ENCODE data around the gene KDM6A. TPM values are rescaled to one million over a fixed set of nuclear protein-coding genes. Genes with fewer than 3 reads are reported as not detected.
"Not testable (repeated sequence)": the region's sequence is repeated elsewhere in the genome, so short reads cannot be mapped to it uniquely, and the experiment has no call there.

KDM6A gene
- total RNA-seq, 1 donor from 2014 or later: 38.4 TPM

GRCh38 chrX:44843318-44843702 is 29.7 kb upstream of the KDM6A start:
- Mint-ChIP-seq H3K9me3 (ENCODE audit: unreplicated experiment) (no peaks in the 10 kb centered on the region), H3K4me3 (ENCODE audit: unreplicated experiment) (no peak overlapping the region), H3K27me3 (ENCODE audit: unreplicated experiment) (no peaks in the 10 kb centered on the region), H3K4me1 (ENCODE audit: unreplicated experiment) (no peaks in the 10 kb centered on the region), H3K36me3 (ENCODE audit: low read depth, unreplicated experiment) (no peaks in the 10 kb centered on the region), H3K27ac (ENCODE audit: unreplicated experiment) (no peak overlapping the region)
- no peak for DNase-seq (ENCODE audit: low spot score)
- TF ChIP-seq CTCF (IDR thresholded peaks at IDR 0.05; ENCODE audit: unreplicated experiment): no peak

GRCh38 chrX:44843753-44844152 is 29.2 kb upstream of the KDM6A start, which contains the start of gene DUSP21:
Gene DUSP21 (plus strand): TSS chrX:44844021. CDS start chrX:44844133, 112 bp downstream.
- Mint-ChIP-seq H3K9me3 (ENCODE audit: unreplicated experiment) (no peaks in the 10 kb centered on the region), H3K4me3 (ENCODE audit: unreplicated experiment) (no peak within 1 kb of the TSS), H3K36me3 (ENCODE audit: low read depth, unreplicated experiment) (no peaks in the 10 kb centered on the region), H3K27me3 (ENCODE audit: unreplicated experiment) (no peaks in the 10 kb centered on the region), H3K27ac (ENCODE audit: unreplicated experiment) (no peak within 1 kb of the TSS), H3K4me1 (ENCODE audit: unreplicated experiment) (no peaks in the 10 kb centered on the region)
- no peak for DNase-seq (ENCODE audit: low spot score)
- TF ChIP-seq CTCF (IDR thresholded peaks at IDR 0.05; ENCODE audit: unreplicated experiment): no peak

GRCh38 chrX:44844204-44844603 is 28.8 kb upstream of the KDM6A start:
- no peak overlapping the region for H3K4me3 Mint-ChIP-seq (ENCODE audit: unreplicated experiment)
- H3K9me3 Mint-ChIP-seq (ENCODE audit: unreplicated experiment): no peaks in the 10 kb centered on the region
- no peak for DNase-seq (ENCODE audit: low spot score)
- H3K4me1 Mint-ChIP-seq (ENCODE audit: unreplicated experiment): no peaks in the 10 kb centered on the region
- H3K36me3 Mint-ChIP-seq (ENCODE audit: low read depth, unreplicated experiment): no peaks in the 10 kb centered on the region
- H3K27me3 Mint-ChIP-seq (ENCODE audit: unreplicated experiment): no peaks in the 10 kb centered on the region
- TF ChIP-seq CTCF (IDR thresholded peaks at IDR 0.05; ENCODE audit: unreplicated experiment): no peak
- H3K27ac Mint-ChIP-seq (ENCODE audit: unreplicated experiment): no peak overlapping the region

- H3K4me1 Mint-ChIP-seq (ENCODE audit: unreplicated experiment); H3K9me3 Mint-ChIP-seq (ENCODE audit: unreplicated experiment); DNase-seq (ENCODE audit: low spot score); H3K27me3 Mint-ChIP-seq (ENCODE audit: unreplicated experiment); H3K27ac Mint-ChIP-seq (ENCODE audit: unreplicated experiment); H3K36me3 Mint-ChIP-seq (ENCODE audit: low read depth, unreplicated experiment); H3K4me3 Mint-ChIP-seq (ENCODE audit: unreplicated experiment): not testable (repeated sequence)
These were observed 22.1 kb upstream of the KDM6A start for GRCh38 chrX:44850891-44851290.

GRCh38 chrX:44871114-44871645 is 1.8 kb upstream of the KDM6A start:
- H3K27me3 Mint-ChIP-seq (ENCODE audit: unreplicated experiment): peaks cover 5% of the 10 kb centered on the region
- H3K27ac Mint-ChIP-seq (ENCODE audit: unreplicated experiment): peak overlapping the region; percentile 58
- peak overlapping the region; percentile 85 for H3K4me3 Mint-ChIP-seq (ENCODE audit: unreplicated experiment)
- H3K9me3 Mint-ChIP-seq (ENCODE audit: unreplicated experiment): no peaks in the 10 kb centered on the region
- peaks cover 4% of the 10 kb centered on the region for H3K4me1 Mint-ChIP-seq (ENCODE audit: unreplicated experiment)
- no peaks in the 10 kb centered on the region for H3K36me3 Mint-ChIP-seq (ENCODE audit: low read depth, unreplicated experiment)
- no peak for TF ChIP-seq CTCF (IDR thresholded peaks at IDR 0.05; ENCODE audit: unreplicated experiment)
- no peak for DNase-seq (ENCODE audit: low spot score)

All from endothelial cell (in vitro differentiated cells).